Fibroblast of upper back skin (primary cell): Measurements from ENCODE around the gene ZNRF3.
A peak's percentile ranks its signal among the peaks of the same experiment; 100 is the strongest.
"Not testable (repeated sequence)": the region's sequence is repeated elsewhere in the genome, so short reads cannot be mapped to it uniquely, and the experiment has no call there.

ENCODE experiments used
- DNase-seq: peaks from one replicate; pipeline ENCODE4 v3.0.0-alpha.2; 2013

The ZNRF3 gene

DNA sequence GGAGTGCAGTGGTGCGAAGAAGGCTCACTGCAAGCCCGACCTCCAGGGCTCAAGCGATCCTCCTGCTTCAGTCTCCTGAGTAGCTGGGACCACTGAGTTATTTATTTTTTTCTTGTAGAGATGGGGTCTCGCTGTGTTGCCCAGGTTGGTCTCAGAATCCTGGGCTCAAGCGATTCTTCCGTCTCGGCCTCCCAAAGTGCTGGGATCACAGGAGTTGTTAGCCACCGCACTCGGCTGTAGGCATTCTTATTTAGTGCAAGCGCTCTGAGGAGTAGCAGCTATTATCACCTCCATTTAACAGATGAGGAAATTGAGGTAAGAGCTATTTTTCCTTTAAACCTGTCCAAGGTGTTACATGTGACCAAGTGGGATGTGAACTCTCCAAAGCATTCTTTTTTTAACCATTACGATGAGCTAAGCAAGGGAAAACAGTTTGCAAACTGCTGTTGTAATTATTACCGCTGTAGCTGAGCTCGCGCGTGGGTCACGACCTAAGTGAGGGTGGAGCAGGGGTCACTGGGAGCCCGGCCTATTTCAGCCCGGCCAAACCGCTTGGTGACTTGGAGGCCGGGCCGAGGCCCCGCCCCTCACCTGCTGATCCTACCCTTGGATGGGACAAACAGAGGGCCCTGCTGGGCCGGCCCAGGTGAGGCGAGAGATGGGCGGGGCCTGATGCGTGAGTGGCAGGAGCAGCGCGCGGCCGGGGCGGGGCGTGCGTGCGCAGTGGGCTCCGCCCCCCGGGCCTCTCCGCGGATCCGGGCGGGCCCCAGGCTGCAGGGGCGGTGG lies 189.0 kb downstream of the ZNRF3 start:
- DNase-seq: peak; percentile 60

- DNase-seq: no peak
These were observed 189.7 kb downstream of the ZNRF3 start, which contains the start of gene KREMEN1 for GRCh38 chr22:29072979-29073617. Gene KREMEN1, plus strand, starts transcription at chr22:29073035. Its CDS starts 96 bp downstream, at chr22:29073131.

GRCh38 chr22:29073618-29074275 lies 190.4 kb downstream of the ZNRF3 start:
- DNase-seq: peak; percentile 25

DNA sequence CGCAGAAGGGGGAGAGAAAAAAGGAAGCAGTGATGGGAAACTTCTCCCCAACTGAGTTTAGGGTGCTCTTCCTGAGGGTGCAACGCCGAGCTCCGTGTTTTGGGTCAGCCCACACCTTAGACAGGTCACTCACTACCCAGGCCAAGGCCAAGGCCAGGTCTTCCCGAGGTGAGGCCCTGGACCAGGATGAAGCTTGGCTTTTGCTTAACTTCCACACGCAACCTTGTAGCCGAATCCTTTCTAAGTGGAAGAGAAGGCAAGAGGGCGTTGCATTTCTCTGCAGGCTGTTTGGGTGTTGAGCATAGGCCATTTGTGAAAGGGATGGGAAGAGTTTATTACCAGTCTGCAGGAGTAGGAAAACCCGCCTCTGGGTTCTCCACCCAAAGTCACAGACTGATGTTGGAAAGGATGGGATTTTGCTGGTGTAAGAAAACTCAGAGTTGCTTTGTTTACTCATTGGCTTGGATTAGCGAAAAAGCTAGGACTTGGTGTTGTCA lies 191.0 kb downstream of the ZNRF3 start:
- no peak for DNase-seq

- DNase-seq: no peak
These were observed 194.9 kb downstream of the ZNRF3 start for GRCh38 chr22:29078036-29078868.

GRCh38 chr22:29078869-29079207 lies 195.5 kb downstream of the ZNRF3 start:
- no peak for DNase-seq

DNA sequence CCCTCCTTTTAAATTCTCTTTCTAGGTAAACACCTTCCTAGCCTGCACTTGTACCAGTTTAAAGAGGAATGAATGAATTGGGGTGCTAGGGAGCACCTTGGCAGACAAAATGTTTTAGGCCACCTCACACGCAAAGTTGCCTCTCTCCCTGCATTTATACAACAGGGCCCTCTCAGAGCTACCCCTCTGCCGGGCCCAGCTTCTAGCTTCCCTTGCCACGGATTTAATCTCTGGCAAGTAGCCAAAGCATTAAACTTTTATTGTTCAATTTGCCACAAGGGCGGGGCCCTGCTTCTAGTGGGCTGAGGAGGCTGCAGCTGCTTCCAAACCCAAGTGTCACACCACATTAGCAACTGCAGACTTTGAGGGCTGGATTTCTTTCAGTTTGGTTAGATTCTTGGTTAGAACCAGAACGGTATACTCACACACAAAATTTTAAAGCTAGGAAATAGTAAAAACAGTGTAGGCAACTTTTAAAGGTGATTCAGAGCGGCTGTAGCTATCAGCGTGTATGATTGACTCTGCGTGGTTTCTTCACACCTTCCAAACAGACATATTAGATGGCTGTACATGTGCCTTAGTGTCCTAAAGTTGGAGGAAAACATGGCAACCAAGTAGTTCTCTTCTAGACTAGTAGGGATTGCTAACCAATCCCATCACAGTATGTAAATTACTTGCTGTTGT lies 196.0 kb downstream of the ZNRF3 start:
- DNase-seq: no peak

DNA sequence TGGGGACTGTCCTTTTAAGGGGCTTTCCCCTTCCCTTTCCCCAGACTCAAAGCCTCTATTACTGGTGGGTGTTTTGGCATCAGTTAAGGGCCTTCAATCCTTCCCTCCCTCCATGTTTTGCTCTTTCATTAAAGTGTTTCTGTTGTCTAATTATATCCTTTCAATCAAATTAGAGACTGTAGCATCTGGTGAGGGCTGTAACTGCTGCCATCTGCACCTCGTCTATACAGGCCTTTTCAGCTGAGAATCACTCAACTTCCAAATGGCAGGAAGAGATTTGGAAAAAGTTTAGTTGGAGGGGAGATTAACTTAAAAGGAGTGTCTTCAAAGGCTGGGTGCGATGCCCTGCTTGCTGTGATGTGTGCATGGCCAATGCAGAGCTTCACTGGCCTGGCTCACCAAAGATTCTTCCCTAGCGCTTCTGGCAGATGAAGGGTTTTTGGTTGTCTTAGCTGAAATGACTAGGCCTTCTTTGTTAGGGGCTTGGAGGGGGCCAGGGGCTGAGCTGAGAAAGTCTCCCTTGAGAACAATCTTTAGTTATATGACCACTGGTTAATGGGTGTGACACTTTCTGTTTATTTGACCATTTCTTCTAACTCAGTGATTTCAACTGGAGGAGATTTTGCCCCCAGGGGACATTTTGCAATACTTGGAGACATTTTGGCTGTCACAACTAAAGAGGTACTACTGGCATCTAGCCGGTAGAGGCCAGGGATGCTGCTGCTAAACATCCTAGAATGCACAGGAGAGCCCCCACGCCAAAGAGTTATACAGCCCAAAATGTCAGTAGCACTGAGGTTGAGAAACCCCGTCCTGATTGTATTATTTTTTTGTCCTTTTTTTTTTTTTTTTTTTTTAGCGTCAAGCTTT lies 197.0 kb downstream of the ZNRF3 start:
- no peak for DNase-seq

DNA sequence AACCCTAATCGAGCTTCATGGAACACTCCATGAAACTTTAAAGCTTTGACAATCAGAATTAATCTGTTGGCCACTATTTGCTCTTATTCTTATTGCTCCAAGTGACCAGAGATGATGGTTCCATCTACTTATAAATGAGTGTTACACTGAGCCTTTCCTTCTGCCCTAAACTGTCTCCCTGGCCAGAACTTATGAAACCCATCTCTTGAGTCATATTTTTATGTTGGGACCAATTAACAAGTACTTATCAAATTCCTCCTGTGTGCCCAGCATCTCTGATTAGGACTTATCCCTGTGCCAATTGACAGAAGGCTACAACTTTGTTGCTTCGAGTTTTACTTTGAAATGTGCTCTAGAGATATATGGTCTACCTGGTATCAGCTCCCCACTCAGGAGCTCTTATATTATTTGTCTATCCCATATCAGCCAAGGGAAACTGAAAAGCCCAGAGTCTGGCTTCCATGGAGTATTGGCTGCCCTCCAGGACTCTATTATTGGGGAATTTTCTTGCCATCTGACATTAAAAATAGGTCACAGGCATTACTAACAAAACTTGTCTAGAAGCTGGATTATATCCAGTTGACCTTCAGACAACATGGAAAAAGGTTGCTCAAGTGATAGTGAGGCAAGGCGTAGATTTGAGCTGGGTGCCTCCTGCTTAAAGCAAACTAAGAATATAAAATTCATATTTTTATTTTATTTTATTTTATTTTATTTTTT lies 198.3 kb downstream of the ZNRF3 start:
- DNase-seq: no peak

GRCh38 chr22:29082826-29083545 lies 199.6 kb downstream of the ZNRF3 start:
- DNase-seq: no peak

- not testable (repeated sequence) for DNase-seq
These were observed 200.2 kb downstream of the ZNRF3 start for GRCh38 chr22:29083576-29083932.

DNA sequence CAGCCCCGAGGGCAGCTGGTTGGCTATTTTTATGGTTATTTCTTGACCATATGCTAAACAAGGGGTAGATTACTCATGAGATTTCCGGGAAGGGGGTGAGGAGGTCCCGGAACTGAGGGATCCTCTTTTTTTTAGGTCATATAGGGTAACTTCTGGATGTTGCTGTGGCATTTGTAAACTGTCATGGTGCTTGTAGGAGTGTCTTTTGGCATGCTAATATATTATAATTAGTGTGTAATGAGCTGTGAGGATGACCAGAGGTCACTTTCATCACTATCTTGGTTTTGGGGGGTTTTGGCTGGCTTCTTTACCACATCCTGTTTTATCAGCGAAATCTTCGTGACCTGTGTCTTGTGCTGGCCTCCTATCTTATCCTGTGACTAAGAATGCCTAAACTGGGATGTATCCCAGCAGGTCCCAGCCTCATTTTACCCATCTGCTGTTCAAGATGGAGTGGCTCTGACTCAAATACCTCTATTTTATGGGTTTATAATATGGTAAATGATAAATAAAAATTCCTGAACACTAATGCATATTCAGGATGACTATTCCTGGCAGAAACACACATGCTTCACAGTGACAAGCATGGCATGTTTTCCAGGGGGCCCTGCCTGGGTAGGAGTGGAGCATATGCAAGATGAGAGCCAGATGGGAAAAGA lies 200.7 kb downstream of the ZNRF3 start:
- DNase-seq: no peak

DNA sequence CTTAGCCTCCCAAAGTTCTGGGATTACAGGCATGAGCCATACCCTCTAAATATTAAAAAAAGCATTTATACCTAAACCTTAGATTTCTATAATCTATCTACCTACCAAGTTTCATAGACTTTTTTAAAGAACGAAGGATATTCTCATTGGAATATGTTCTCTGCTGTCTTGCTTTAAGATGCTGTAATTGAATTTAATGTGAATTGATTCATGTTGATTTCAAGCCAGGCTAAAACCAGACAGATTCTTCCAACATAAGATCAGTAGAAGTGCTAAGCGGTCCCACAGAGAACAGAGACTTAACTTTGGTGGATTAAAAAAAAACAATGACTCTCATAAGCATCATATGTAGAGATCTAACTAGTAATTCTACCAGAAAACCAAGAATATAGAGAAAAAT lies 203.6 kb downstream of the ZNRF3 start:
- no peak for DNase-seq

DNA sequence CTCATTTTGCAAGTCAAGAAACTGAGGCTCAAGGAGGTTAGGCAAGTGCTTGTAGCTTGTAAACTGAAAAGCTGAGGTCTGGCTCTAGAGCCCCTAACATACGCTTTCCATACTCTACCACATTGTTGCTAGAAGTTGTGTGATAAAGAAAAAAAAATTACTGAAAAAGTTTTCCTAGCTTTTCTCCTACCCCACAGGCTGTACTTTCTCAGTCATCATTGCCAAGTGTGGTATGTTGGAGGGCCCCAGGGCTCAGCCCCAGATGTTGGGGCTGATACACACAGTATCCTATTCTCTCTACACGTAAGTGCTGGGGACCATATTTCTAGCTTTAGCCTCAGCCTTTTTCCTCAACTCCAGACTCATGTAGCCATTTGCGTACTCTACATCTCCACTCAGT lies 205.4 kb downstream of the ZNRF3 start:
- DNase-seq: no peak

DNA sequence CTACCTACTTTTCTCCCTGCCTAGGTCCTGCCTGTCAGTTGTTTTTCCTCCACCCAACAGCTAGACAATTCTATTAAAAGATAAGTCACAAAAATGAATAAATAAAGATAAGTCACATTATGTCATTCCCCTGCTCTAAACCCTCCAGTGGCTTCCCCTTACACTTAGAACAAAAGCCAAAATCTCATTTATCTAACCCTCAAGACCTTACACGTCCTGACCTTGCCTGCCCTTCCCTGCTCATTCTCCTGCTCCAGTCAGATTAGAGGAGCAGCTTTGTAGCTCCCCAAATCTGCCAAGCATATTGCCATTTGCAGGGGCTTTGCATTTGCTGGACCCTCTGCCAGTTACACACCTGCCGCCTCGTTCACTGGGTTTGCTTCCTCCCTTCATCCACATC lies 206.1 kb downstream of the ZNRF3 start:
- DNase-seq: no peak

GRCh38 chr22:29090039-29090438 lies 206.7 kb downstream of the ZNRF3 start:
- DNase-seq: no peak

DNA sequence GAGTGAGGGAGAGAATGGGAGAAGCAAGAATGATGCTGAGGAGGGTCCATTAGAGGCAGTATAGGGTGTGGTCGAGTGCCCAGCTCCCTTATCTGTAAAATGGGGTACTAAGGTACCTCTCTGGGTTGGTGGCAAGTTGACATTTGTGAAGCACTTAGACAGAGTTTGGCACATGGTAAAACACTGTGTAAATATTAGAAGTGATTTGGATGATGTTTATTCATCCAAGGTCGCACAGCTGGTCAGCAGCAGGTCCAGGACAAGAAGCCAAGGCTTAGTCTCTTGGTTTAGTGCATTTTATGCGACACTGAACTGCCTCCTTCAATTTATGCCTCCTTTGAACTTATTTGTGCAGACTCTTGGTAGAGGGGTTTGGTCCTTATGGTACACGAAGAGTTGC lies 208.9 kb downstream of the ZNRF3 start:
- DNase-seq: no peak

DNA sequence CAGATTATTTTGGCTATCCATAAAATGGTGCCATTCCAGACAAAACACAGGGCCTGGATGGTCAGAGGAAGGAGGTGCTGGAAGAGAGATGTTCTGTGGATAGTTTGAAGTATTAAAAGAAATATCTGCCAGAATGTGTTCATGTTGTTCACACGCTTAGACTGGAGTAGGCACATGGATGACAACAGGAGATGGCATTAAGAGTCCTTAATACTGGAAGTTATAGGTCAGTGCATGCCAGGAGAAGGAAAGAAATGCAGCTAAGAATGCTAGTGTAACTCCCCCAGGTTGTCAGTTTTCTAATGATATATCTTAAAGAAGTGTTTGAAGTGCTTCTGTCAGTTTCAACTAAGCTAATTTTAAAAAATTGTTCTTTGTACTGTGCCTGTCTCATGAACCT lies 209.7 kb downstream of the ZNRF3 start:
- peak; percentile 28 for DNase-seq

DNA sequence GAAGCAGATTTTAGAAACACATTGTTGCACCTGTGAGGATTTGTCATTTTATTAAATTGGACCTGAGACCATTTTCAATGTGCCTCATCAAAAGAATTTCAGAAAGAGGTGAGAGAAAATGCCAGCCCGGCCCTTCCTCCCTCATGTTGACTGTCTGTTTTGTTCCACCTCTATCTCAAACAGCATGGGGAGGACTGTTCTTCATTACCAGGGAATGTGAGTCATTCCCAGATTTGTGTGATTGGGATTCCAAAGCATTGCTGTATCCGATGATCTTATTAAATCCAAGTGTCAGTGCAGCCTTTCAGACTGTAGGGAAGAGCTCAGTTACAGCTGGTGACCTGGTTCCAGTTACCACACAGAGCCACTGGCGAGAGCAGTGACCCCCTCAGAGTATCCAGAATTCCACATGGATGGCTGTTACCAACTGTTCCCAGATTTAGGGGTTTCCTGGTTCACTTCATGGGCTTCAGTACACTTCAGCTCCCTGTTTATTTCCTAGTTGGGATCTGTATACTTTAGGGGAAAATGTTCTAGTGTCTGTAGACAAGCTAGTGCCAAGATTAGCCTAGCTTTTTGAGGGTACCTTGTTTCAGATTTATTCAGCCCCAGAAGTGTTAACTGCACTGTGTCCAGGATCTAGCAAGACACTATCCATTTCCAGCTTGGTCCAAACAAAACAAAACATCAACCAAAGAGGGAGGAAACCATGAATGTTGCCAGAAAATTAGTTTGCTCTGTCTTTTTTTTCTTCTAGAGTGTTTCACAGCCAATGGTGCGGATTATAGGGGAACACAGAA lies 210.3 kb downstream of the ZNRF3 start:
- DNase-seq: peak; percentile 92
